Thyroid gland (tissue), 4 donors: ENCODE results near the gene DMD.

Source experiments
- CTCF ChIP-seq, 6 experiments: fragments of 200-600 bp in 3 of 6; fragments of 450-650 bp in 3 of 6; sonication (generic) in 3 of 6; IDR thresholded peaks; one replicate each; pipeline ENCODE4 v1.5.1; 2016 to 2019; ENCODE audit warnings: antibody characterized with exemption in 6 of 6, mild to moderate bottlenecking in 2 of 6, inconsistent platforms in 1 of 6, moderate library complexity in 1 of 6
- POLR2A ChIP-seq, 2 donors: fragments of 450-650 bp; IDR thresholded peaks; one replicate each; pipeline ENCODE4 v1.6.1; 2017; ENCODE audit warnings: antibody characterized with exemption in 2 of 2, mild to moderate bottlenecking in 2 of 2, moderate library complexity in 1 of 2

DNA sequence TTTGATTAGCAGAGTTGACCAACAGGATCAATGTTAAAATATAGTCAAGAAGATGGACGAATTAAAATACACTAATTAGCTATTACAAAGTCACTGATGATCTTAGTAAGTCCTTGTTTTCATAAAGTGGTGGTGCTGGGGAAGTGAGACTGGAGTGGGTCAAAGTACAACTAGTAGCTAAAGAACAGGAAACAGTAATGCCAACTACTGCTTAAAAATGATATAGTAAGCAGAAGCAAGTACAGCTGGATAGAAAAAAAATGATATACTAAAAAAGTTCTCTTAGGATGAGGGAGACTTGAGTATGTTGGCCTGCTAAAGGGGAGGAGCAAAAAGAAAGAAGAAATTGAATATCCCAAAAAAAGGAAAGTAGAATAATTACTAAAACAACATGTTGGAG lies 1558.7 kb downstream of the DMD start:
- TF ChIP-seq CTCF (IDR thresholded peaks at IDR 0.05) (no peak), POLR2A (IDR thresholded peaks at IDR 0.05) (no peak)
